ENCODE data around the gene LANCL2.

LANCL2 gene

GRCh38 chr7:55438757-55439525 lies 73.8 kb downstream of the LANCL2 start:
- DNase-seq (ENCODE audit: low spot score): no peak
- TF ChIP-seq, protein P1, sequence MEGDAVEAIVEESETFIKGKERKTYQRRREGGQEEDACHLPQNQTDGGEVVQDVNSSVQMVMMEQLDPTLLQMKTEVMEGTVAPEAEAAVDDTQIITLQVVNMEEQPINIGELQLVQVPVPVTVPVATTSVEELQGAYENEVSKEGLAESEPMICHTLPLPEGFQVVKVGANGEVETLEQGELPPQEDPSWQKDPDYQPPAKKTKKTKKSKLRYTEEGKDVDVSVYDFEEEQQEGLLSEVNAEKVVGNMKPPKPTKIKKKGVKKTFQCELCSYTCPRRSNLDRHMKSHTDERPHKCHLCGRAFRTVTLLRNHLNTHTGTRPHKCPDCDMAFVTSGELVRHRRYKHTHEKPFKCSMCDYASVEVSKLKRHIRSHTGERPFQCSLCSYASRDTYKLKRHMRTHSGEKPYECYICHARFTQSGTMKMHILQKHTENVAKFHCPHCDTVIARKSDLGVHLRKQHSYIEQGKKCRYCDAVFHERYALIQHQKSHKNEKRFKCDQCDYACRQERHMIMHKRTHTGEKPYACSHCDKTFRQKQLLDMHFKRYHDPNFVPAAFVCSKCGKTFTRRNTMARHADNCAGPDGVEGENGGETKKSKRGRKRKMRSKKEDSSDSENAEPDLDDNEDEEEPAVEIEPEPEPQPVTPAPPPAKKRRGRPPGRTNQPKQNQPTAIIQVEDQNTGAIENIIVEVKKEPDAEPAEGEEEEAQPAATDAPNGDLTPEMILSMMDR (IDR thresholded peaks at IDR 0.05; ENCODE audit: extremely low read depth, missing control alignments): no peak

GRCh38 chr7:55439627-55440026 lies 74.5 kb downstream of the LANCL2 start:
- TF ChIP-seq, protein P1 (IDR thresholded peaks at IDR 0.05; ENCODE audit: extremely low read depth, missing control alignments): no peak
- no peak for DNase-seq (ENCODE audit: low spot score)

DNA sequence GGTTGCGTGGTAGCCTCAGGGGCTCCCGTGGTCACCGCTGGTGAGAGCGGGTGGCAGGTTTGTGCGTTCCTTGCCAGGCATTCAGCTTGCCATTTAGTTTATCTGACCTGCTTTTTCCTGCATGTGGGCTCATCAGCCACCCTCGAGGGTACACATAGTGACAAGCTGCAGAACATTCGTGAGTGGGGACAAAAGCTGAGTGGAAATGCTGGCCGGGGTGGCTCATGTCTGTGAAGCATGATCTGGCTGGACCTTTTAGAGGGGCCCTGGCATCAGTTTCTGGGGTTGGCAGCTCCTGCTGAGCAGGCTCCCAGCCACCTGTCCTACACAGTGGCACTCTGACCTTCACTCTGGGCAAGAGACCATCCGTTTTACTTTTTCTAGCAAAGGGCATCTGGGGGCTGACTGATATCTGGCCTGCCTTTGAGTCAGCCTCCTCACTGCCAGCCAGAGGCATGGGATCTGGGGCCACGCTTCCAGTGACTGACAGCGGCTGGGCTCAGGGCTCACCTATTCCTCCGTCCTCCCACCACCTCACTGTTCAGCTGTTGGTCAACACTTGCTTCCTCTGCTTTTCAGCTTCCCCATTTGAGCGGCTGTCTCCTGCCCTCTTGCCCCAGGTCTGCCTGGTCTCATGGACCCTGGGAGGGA lies 75.0 kb downstream of the LANCL2 start:
- TF ChIP-seq, protein P1 (IDR thresholded peaks at IDR 0.05; ENCODE audit: extremely low read depth, missing control alignments): no peak
- no peak for DNase-seq (ENCODE audit: low spot score)

DNA sequence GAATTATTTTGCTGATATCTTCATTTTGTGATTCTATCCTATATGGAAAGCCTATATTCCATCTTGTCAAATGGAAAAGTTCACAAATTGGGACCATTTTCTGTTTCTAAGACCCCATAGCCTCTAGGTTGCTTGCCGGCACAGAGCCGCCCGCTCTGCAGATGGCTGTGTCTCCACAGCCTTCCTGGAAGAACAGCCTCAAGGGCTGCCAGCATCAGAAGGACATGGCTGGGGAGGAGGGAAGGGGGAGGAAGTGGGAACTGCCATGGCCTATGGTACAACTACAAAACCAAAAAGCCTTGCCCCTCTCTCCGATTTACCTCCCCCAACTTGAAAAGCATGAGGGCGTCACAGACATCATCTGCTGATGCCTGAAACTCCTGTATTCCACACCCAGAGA lies 75.9 kb downstream of the LANCL2 start:
- TF ChIP-seq, protein P1 (IDR thresholded peaks at IDR 0.05; ENCODE audit: extremely low read depth, missing control alignments): no peak
- DNase-seq (ENCODE audit: low spot score): no peak

- TF ChIP-seq, protein P1 (IDR thresholded peaks at IDR 0.05; ENCODE audit: extremely low read depth, missing control alignments): no peak
- no peak for DNase-seq (ENCODE audit: low spot score)
Observed at GRCh38 chr7:55441774-55442522, 76.8 kb downstream of the LANCL2 start.

DNA sequence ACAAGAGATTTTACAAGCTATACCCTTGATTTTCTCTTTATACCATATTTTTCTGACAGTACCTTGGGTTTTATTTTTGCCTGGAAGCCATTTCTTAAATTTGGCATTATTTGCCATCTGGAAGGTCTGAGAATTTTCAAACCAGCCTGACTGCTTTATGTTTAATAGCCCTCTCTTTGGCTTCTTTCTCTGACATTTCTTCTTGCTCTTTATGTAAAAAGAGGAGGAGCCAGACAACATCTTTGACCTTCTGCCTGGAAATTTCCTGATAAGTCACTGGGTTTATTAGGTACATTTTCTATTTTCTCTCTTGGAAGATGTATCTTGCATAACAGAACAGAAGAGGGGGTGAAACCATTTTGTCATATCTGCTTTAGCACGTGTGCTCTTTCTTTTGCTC lies 79.6 kb downstream of the LANCL2 start:
- TF ChIP-seq, protein P1 (IDR thresholded peaks at IDR 0.05; ENCODE audit: extremely low read depth, missing control alignments): no peak
- no peak for DNase-seq (ENCODE audit: low spot score)

- TF ChIP-seq, protein P1 (IDR thresholded peaks at IDR 0.05; ENCODE audit: extremely low read depth, missing control alignments): no peak
- DNase-seq (ENCODE audit: low spot score): no peak
Observed at GRCh38 chr7:55448526-55448925, 83.4 kb downstream of the LANCL2 start.

All from GM20000 (cell line).